Measurements from ENCODE around the gene DDX10.
"Not testable (repeated sequence)": the region's sequence is repeated elsewhere in the genome, so short reads cannot be mapped to it uniquely, and the experiment has no call there.

DDX10 gene

DNA sequence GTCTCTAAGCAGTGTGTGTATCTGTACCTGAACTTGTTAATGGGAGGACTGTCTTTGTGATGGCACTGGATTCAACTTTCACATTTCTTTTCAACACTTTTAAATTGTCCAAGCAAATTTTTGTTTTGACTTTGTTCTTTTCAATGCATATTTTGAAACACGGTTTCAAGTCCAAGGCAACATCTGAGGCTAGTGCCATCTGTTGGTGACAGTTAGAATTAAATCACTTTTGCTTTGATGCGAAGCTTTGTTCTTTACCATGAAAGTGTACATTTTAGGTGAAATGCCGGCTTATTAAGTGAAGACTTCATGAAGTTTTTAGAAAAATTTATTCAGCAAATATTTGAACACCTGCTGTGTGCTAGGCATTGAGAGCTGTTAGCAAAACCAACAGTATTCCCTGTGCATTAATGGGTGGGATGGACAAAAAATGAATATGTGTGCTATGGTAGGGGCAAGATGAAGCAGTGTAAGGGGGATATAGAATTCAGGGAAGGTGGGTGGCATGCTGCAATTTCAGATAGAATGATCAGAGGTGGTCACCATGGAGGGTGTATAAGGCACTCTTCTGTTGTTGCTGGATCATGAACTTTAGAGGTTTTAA lies 70.2 kb downstream of the DDX10 start:
- no peaks in the 10 kb centered on the region for H4K20me1 ChIP-seq (ENCODE audit: insufficient read depth, low read length)
- no peak overlapping the region for H3K4me3 ChIP-seq (ENCODE audit: low read depth in 1 of 2, low read length in 2 of 2)
- H3K9ac ChIP-seq (ENCODE audit: low read depth, low read length): no peak overlapping the region
- TF ChIP-seq, protein P1, sequence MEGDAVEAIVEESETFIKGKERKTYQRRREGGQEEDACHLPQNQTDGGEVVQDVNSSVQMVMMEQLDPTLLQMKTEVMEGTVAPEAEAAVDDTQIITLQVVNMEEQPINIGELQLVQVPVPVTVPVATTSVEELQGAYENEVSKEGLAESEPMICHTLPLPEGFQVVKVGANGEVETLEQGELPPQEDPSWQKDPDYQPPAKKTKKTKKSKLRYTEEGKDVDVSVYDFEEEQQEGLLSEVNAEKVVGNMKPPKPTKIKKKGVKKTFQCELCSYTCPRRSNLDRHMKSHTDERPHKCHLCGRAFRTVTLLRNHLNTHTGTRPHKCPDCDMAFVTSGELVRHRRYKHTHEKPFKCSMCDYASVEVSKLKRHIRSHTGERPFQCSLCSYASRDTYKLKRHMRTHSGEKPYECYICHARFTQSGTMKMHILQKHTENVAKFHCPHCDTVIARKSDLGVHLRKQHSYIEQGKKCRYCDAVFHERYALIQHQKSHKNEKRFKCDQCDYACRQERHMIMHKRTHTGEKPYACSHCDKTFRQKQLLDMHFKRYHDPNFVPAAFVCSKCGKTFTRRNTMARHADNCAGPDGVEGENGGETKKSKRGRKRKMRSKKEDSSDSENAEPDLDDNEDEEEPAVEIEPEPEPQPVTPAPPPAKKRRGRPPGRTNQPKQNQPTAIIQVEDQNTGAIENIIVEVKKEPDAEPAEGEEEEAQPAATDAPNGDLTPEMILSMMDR (IDR thresholded peaks at IDR 0.05; ENCODE audit: borderline replicate concordance, extremely low read depth, low read length, poor library complexity, severe bottlenecking): peak; percentile 55
- TF ChIP-seq EZH2 (IDR thresholded peaks at IDR 0.05; ENCODE audit: borderline replicate concordance, low read depth, low read length, severe bottlenecking): no peak
- H3K36me3 ChIP-seq (ENCODE audit: insufficient read depth, low read length): peaks cover 6% of the 10 kb centered on the region; the same call in 1 of the 2 replicates
- H3K27me3 ChIP-seq (ENCODE audit: insufficient read depth, low read length, poor library complexity): no peaks in the 10 kb centered on the region
- no peak overlapping the region for H2AFZ ChIP-seq (ENCODE audit: low read depth, low read length)
- H3K79me2 ChIP-seq (ENCODE audit: insufficient read depth, low read length): peaks cover 6% of the 10 kb centered on the region; the same call in 1 of the 2 replicates
- no peaks in the 10 kb centered on the region for H3K9me3 ChIP-seq (ENCODE audit: insufficient read depth, low read length, severe bottlenecking)
- H3K4me1 ChIP-seq (ENCODE audit: insufficient read depth, low read length): no peaks in the 10 kb centered on the region
- no peak overlapping the region for H3K27ac ChIP-seq (ENCODE audit: low read length)
- DNase-seq (no peak), ATAC-seq (ENCODE audit: insufficient read depth, low read depth) (peak; percentile 35; the same call in 1 of the 3 replicates)
- no peak overlapping the region for H3K4me2 ChIP-seq (ENCODE audit: insufficient read depth, low read length)

DNA sequence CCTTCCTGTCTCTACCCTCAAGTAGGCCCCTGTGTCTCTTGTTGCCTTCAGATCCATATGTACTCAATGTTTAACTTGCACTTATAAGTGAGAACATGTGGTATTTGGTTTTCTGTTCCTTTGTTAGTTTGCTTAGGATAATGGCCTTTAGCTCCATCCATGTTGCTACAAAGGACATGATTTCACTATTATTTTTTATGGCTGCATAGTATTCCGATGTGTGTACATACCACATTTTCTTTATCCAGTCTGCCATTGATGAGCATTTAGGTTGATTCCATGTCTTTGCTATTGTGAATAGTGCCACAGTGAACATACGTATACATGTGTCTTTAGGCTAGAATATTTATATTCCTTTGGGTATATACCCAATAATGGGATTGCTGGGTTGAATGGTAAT lies 75.3 kb downstream of the DDX10 start:
- peaks cover 12% of the 10 kb centered on the region for H3K79me2 ChIP-seq (ENCODE audit: insufficient read depth, low read length)
- H3K9me3 ChIP-seq (ENCODE audit: insufficient read depth, low read length, severe bottlenecking); H3K4me1 ChIP-seq (ENCODE audit: insufficient read depth, low read length); H2AFZ ChIP-seq (ENCODE audit: low read depth, low read length); DNase-seq; ATAC-seq (ENCODE audit: insufficient read depth, low read depth); H3K27me3 ChIP-seq (ENCODE audit: insufficient read depth, low read length, poor library complexity); H3K27ac ChIP-seq (ENCODE audit: low read length); H4K20me1 ChIP-seq (ENCODE audit: insufficient read depth, low read length); H3K4me3 ChIP-seq (ENCODE audit: low read depth in 1 of 2, low read length in 2 of 2); H3K36me3 ChIP-seq (ENCODE audit: insufficient read depth, low read length); H3K9ac ChIP-seq (ENCODE audit: low read depth, low read length); H3K4me2 ChIP-seq (ENCODE audit: insufficient read depth, low read length): not testable (repeated sequence)

DNA sequence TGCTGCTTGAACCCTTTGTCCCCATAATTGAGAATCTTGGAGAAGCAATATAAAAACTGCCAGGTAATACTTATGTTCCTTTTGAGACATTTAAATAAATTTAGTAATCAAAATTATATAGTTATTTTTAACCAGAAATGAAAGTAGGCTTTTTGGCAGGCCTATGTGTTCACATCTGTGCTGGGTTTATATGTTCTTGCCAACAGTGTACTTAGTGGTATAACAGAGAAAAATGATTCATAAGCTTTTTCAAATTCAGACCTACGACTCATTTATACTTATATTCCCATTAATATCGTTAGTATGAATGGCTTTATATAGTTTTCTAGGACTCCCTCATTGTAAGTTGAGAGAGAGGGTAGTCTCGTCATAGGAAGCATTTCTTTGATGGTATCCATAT lies 79.0 kb downstream of the DDX10 start:
- ATAC-seq (ENCODE audit: insufficient read depth, low read depth): no peak
- Histone ChIP-seq H4K20me1 (ENCODE audit: insufficient read depth, low read length) (no peaks in the 10 kb centered on the region; the same call in 1 of the 2 replicates), H3K79me2 (ENCODE audit: insufficient read depth, low read length) (peaks cover 12% of the 10 kb centered on the region), H3K36me3 (ENCODE audit: insufficient read depth, low read length) (peaks cover 3% of the 10 kb centered on the region; the same call in 1 of the 2 replicates), H2AFZ (ENCODE audit: low read depth, low read length) (no peak overlapping the region), H3K9ac (ENCODE audit: low read depth, low read length) (no peak overlapping the region), H3K9me3 (ENCODE audit: insufficient read depth, low read length, severe bottlenecking) (peaks cover 3% of the 10 kb centered on the region), H3K4me1 (ENCODE audit: insufficient read depth, low read length) (no peaks in the 10 kb centered on the region), H3K27ac (ENCODE audit: low read length) (no peak overlapping the region), H3K4me3 (ENCODE audit: low read depth in 1 of 2, low read length in 2 of 2) (no peak overlapping the region), H3K27me3 (ENCODE audit: insufficient read depth, low read length, poor library complexity) (no peaks in the 10 kb centered on the region), H3K4me2 (ENCODE audit: insufficient read depth, low read length) (no peak overlapping the region)
- no peak for DNase-seq
- TF ChIP-seq, protein P1 (IDR thresholded peaks at IDR 0.05; ENCODE audit: borderline replicate concordance, extremely low read depth, low read length, poor library complexity, severe bottlenecking): no peak
- no peak for TF ChIP-seq EZH2 (IDR thresholded peaks at IDR 0.05; ENCODE audit: borderline replicate concordance, low read depth, low read length, severe bottlenecking)

DNA sequence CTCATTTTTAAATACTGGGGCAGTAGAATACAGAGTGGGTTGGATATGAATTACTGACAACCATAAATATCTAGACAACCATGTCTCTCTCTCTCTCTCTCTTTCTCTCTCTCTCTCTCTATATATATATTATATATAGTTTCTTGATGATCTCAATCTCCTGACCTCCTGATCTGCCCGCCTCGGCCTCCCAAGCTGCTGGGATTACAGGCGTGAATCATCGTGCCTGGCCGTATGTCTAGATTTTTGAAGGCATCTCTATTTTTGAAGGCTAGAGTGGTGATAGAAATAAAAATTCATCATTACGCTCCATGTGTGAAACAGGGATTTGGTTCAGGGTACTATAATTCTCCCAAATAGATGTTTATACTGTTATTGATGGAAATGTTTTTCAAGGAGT lies 84.1 kb downstream of the DDX10 start:
- Histone ChIP-seq H3K79me2 (ENCODE audit: insufficient read depth, low read length) (no peaks in the 10 kb centered on the region), H3K27me3 (ENCODE audit: insufficient read depth, low read length, poor library complexity) (no peaks in the 10 kb centered on the region), H3K4me1 (ENCODE audit: insufficient read depth, low read length) (no peaks in the 10 kb centered on the region), H3K9ac (ENCODE audit: low read depth, low read length) (no peak overlapping the region), H3K36me3 (ENCODE audit: insufficient read depth, low read length) (no peaks in the 10 kb centered on the region), H4K20me1 (ENCODE audit: insufficient read depth, low read length) (no peaks in the 10 kb centered on the region; the same call in 1 of the 2 replicates), H3K9me3 (ENCODE audit: insufficient read depth, low read length, severe bottlenecking) (no peaks in the 10 kb centered on the region), H3K27ac (ENCODE audit: low read length) (no peak overlapping the region), H3K4me3 (ENCODE audit: low read depth in 1 of 2, low read length in 2 of 2) (no peak overlapping the region), H2AFZ (ENCODE audit: low read depth, low read length) (no peak overlapping the region), H3K4me2 (ENCODE audit: insufficient read depth, low read length) (no peak overlapping the region)
- TF ChIP-seq EZH2 (IDR thresholded peaks at IDR 0.05; ENCODE audit: borderline replicate concordance, low read depth, low read length, severe bottlenecking): no peak
- TF ChIP-seq, protein P1 (IDR thresholded peaks at IDR 0.05; ENCODE audit: borderline replicate concordance, extremely low read depth, low read length, poor library complexity, severe bottlenecking): no peak
- DNase-seq (no peak), ATAC-seq (ENCODE audit: insufficient read depth, low read depth) (no peak)
